ENCODE data around the gene CMIP. TPM values are rescaled to one million over a fixed set of nuclear protein-coding genes. Genes with fewer than 3 reads are reported as not detected.

Gene CMIP
- total RNA-seq, 1 experiment from 2014 or later, result 48.2 TPM

- H3K4me1 Mint-ChIP-seq, result peaks cover 64 to 79% of the 10 kb centered on the region in 2 experiments
- no peak overlapping the region for H3K9ac ChIP-seq (ENCODE audit: extremely low read depth, insufficient read length, low read length)
These were observed 268.7 kb downstream of the CMIP start for GRCh38 chr16:81713295-81713772.

More at GRCh38 chr16:81713295-81713772, 268.7 kb downstream of the CMIP start:
- Histone ChIP-seq H3K79me1 (ENCODE audit: insufficient read depth, low read depth, low read length, poor library complexity, severe bottlenecking) (no peaks in the 10 kb centered on the region), H3K27ac (ENCODE audit: insufficient read length, low read depth, low read length) (no peak overlapping the region), H2BK15ac (ENCODE audit: low read depth, low read length) (no peak overlapping the region), H4K5ac (ENCODE audit: insufficient read length, low read depth, low read length) (no peak overlapping the region), H3K23ac (ENCODE audit: insufficient read length, low read depth, low read length) (no peak overlapping the region), H2BK5ac (ENCODE audit: insufficient read length, low read length) (no peak overlapping the region), H3K4ac (ENCODE audit: low read depth, low read length) (no peak overlapping the region), H3T11ph (ENCODE audit: low read length) (no peak overlapping the region), H2BK12ac (ENCODE audit: insufficient read length, low read depth, low read length) (no peak overlapping the region), H2BK20ac (ENCODE audit: low read depth, low read length, poor library complexity, severe bottlenecking) (no peak overlapping the region), H3K23me2 (ENCODE audit: insufficient read length, low read depth, low read length, poor library complexity, severe bottlenecking) (no peaks in the 10 kb centered on the region), H3K4me2 (ENCODE audit: insufficient read depth, insufficient read length, low read length) (no peak overlapping the region), H3K18ac (ENCODE audit: insufficient read length, low read depth, low read length) (no peak overlapping the region), H3K79me2 (ENCODE audit: insufficient read depth, low read length) (no peaks in the 10 kb centered on the region), H3K56ac (ENCODE audit: insufficient read length, low read depth, low read length) (no peak overlapping the region), H4K8ac (replicated peaks; ENCODE audit: insufficient read length, low read depth, low read length) (no peak overlapping the region), H3K27me3 (ENCODE audit: insufficient read depth, low read length) (no peaks in the 10 kb centered on the region), H2AK5ac (ENCODE audit: insufficient read length, low read length) (no peak overlapping the region), H3K4me1 (ENCODE audit: insufficient read depth, low read length) (peaks cover 10% of the 10 kb centered on the region), H4K20me1 (ENCODE audit: control insufficient read depth, insufficient read depth, insufficient read length) (no peaks in the 10 kb centered on the region), H3K9me3 (ENCODE audit: control insufficient read depth, low read depth, low read length) (no peaks in the 10 kb centered on the region), H2AFZ (ENCODE audit: low read length) (no peak overlapping the region), H3K14ac (ENCODE audit: insufficient read depth, low read length) (no peak overlapping the region), H2BK120ac (ENCODE audit: low read depth, low read length, poor library complexity, severe bottlenecking) (no peak overlapping the region), H4K91ac (ENCODE audit: insufficient read length, low read depth, low read length) (no peak overlapping the region)
- Mint-ChIP-seq H3K27me3 (ENCODE audit: low read depth) (no peaks in the 10 kb centered on the region), H3K4me3 (no peak overlapping the region), H3K36me3 (ENCODE audit: insufficient read depth in 1 of 3, low read depth in 3 of 3) (peaks cover under 1 to 7% (median under 1%) of the 10 kb centered on the region in 3 experiments; a peak in 3 of 7 replicates), H3K27ac (no peak overlapping the region), H3K9me3 (no peaks in the 10 kb centered on the region)
- WGBS (ENCODE audit: extremely low coverage, insufficient read length, low lambda C conversion rate), result no CpG with 5 or more reads among the region's 16 CpGs
- no peak for DNase-seq
- peak; percentile 38; the same call in 2 of the 3 replicates for TF ChIP-seq CTCF (conservative IDR thresholded peaks at IDR 0.05)

Measured in H9 (cell line).